Small intestine (tissue), 7 donors: ENCODE data around the gene KCNK3. TPM values are rescaled to one million over a fixed set of nuclear protein-coding genes. Genes with fewer than 3 reads are reported as not detected.

Source experiments
- DNase-seq, 2 donors: peaks; one replicate each; pipeline versions ENCODE4 v3.0.0 to v3.0.0-alpha.2; 2013
- FAIRE-seq: peaks from 2 replicates; lab custom pipeline; 2012; peaks lifted over from hg19 to GRCh38; lab: Jason Lieb, UNC
- H3K27ac ChIP-seq, 3 donors: one replicate each; pipeline ENCODE4 v1.5.1; 2013; ENCODE audit warnings: low read length in 2 of 3, mild to moderate bottlenecking in 2 of 3, control low read depth in 1 of 3, inconsistent platforms in 1 of 3, low read depth in 1 of 3, moderate library complexity in 1 of 3
- H3K27me3 ChIP-seq, 3 donors: one replicate each; pipeline ENCODE4 v1.6.1; 2013; ENCODE audit warnings: low read length in 3 of 3, inconsistent platforms in 1 of 3; ENCODE audit not compliant: control insufficient read depth in 3 of 3, insufficient read depth in 3 of 3
- H3K36me3 ChIP-seq, 3 donors: one replicate each; pipeline ENCODE4 v1.6.1; 2013; ENCODE audit warnings: low read length in 3 of 3, inconsistent platforms in 1 of 3, low read depth in 1 of 3, mild to moderate bottlenecking in 1 of 3, moderate library complexity in 1 of 3; ENCODE audit not compliant: control insufficient read depth in 3 of 3, insufficient read depth in 2 of 3
- H3K4me1 ChIP-seq, 3 donors: one replicate each; pipeline ENCODE4 v1.6.1; 2013; ENCODE audit warnings: low read length in 2 of 3, inconsistent platforms in 1 of 3, low read depth in 1 of 3, mild to moderate bottlenecking in 1 of 3, moderate library complexity in 1 of 3; ENCODE audit not compliant: control insufficient read depth in 3 of 3, insufficient read depth in 2 of 3
- H3K4me3 ChIP-seq, 3 donors: one replicate each; pipeline ENCODE4 v1.5.1; 2013; ENCODE audit warnings: low read length in 3 of 3, control low read depth in 1 of 3, inconsistent platforms in 1 of 3, low read depth in 1 of 3, mild to moderate bottlenecking in 1 of 3, moderate library complexity in 1 of 3
- H3K9me3 ChIP-seq, 2 donors: one replicate each; pipeline ENCODE4 v1.6.1; 2013; ENCODE audit warnings: low read depth in 1 of 2, low read length in 1 of 2; ENCODE audit not compliant: control insufficient read depth in 2 of 2, insufficient read depth in 1 of 2
- WGBS, 3 donors: extraction: QIAGEN DNeasy Blood & Tissue Kit; methylation state at CpG; one replicate each; pipeline ENCODE4 v1.1.7; 2013; 5-methylcytosine and 5-hydroxymethylcytosine counted together
- polyA plus RNA-seq, 4 donors: library from polyadenylated mRNA; stranded (reverse) in 3 of 4; unstranded in 1 of 4; fragments of 200-250 nt in 3 of 4; fragments of 120-200 nt in 1 of 4; gene quantifications; one replicate each; pipeline versions ENCODE4 v1.2.1 to v1.2.3, GENCODE V29; 2013
- donor health status: healthy with polysubstance abuse.
- donor health status: control.
- donor health status: control.
- donor health status: Bipolar disorder and iron deficiency.
- donor health status: healthy.

The KCNK3 gene
- polyA plus RNA-seq, 4 donors, result 0.22 to 3.3 (median 0.28) TPM

- FAIRE-seq (no peak), DNase-seq (no peak)
- H3K9me3 ChIP-seq, result no peaks in the 10 kb centered on the region
- 58 to 60% (median 58%) methylated on average over 5 of the region's 5 CpGs for WGBS, 3 donors
- H3K36me3 ChIP-seq, result no peaks in the 10 kb centered on the region
- peaks cover 0 to 54% (median 10%) of the 10 kb centered on the region in 3 donors for H3K27me3 ChIP-seq
- no peak overlapping the region for H3K27ac ChIP-seq
- peaks cover 0 to 8% (median 0%) of the 10 kb centered on the region in 3 donors for H3K4me1 ChIP-seq
- H3K4me3 ChIP-seq, result no peak overlapping the region
Observed at GRCh38 chr2:26687801-26688200, 4.7 kb upstream of the KCNK3 start.

DNA sequence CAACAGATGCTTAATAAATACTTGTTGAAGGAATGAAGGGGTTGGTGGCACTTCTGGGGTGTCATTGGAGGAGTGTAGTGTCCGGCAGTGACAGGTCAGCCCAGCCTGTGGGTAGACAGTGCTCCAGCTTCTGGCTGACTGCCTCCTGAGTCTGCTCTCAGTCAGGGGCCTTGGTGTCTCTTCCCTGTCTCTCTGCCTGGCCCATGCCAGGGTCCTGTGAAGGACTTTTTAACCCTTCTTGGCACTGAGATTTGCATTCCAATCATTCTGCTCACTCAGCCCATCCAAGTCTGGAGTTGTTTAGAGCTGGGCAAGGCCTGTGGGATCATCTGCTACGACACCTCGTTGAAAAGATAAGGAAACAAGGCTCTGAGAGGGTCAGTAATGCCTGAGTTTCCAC is 1.4 kb upstream of the KCNK3 start:
- Histone ChIP-seq H3K9me3 (no peaks in the 10 kb centered on the region), H3K36me3 (no peaks in the 10 kb centered on the region), H3K4me3 (no peak overlapping the region), H3K4me1 (peaks cover 0 to 9% (median 0%) of the 10 kb centered on the region in 3 donors), H3K27ac (peak overlapping the region in 1 of 3 donors; percentile 19), H3K27me3 (peaks cover 0 to 73% (median 24%) of the 10 kb centered on the region in 3 donors)
- no peak for DNase-seq
- 46 to 58% (median 53%) methylated on average over 3 of the region's 3 CpGs for WGBS, 3 donors
- FAIRE-seq, result no peak

- peak overlapping the region in 2 of 3 donors; percentile 18 to 19 for H3K27ac ChIP-seq
- 29 to 50% (median 36%) methylated on average over 6 of the region's 6 CpGs for WGBS, 3 donors
Observed at GRCh38 chr2:26691881-26692278, 642 bp upstream of the KCNK3 start.

DNA sequence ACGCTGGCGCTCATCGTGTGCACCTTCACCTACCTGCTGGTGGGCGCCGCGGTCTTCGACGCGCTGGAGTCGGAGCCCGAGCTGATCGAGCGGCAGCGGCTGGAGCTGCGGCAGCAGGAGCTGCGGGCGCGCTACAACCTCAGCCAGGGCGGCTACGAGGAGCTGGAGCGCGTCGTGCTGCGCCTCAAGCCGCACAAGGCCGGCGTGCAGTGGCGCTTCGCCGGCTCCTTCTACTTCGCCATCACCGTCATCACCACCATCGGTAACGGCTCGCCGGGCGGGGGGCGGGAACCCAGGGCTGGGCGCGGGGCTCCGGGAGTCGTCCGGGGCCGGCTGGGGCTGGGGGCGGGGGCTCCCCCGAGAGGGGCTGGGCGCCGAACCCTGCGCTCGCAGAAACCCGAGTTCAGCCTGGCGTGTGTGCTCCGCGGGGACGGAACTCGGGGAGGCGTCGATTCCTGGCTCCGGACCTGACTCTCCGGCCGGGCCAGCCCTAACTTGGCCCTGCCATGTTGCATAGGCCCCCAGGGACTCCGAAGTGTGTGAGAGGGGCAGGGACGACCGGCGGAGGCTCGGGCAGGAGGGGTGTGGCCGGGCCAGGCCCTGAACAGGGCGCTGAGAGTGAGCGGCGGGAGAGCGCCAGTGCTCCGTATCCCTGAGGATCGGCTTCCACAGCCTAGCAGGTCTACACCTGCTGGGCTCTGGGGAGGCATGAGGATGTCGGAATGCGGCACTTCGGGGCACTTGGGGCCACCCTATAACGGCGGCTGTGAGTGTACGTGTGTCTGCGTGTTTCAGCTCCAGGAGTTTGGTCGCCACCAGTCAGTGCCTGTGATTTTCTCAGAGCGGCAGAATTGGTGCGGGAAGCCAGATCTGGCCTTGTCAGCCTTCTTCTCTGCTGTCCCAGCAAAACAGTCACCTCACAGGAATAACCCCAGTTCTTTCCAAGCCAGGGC is 651 bp downstream of the KCNK3 start:
- no peak for DNase-seq
- H3K27me3 ChIP-seq, result peaks cover 0 to 74% (median 21%) of the 10 kb centered on the region in 3 donors

More at GRCh38 chr2:26691881-26692278, 642 bp upstream of the KCNK3 start:
- FAIRE-seq (no peak), DNase-seq (no peak)
- H3K4me3 ChIP-seq, result no peak overlapping the region
- peaks cover 0 to 77% (median 25%) of the 10 kb centered on the region in 3 donors for H3K27me3 ChIP-seq
- peaks cover 0 to 7% (median 0%) of the 10 kb centered on the region in 3 donors for H3K4me1 ChIP-seq
- H3K9me3 ChIP-seq, result no peaks in the 10 kb centered on the region
- H3K36me3 ChIP-seq, result no peaks in the 10 kb centered on the region

GRCh38 chr2:26694001-26694400 is 1.5 kb downstream of the KCNK3 start:
- no peak for FAIRE-seq
- H3K27ac ChIP-seq, result no peak overlapping the region
- H3K27me3 ChIP-seq, result peaks cover 0 to 72% (median 21%) of the 10 kb centered on the region in 3 donors
- WGBS, 3 donors, result 44 to 54% (median 45%) methylated on average over 7 of the region's 7 CpGs
- peaks cover 0 to 7% (median 0%) of the 10 kb centered on the region in 3 donors for H3K4me1 ChIP-seq
- H3K36me3 ChIP-seq, result no peaks in the 10 kb centered on the region
- no peak for DNase-seq
- H3K9me3 ChIP-seq, result no peaks in the 10 kb centered on the region
- no peak overlapping the region for H3K4me3 ChIP-seq

More for the DNA sequence above, 651 bp downstream of the KCNK3 start:
- Histone ChIP-seq H3K27ac (no peak overlapping the region), H3K4me3 (peak overlapping the region in 2 of 3 donors; percentile 21 to 32), H3K9me3 (no peaks in the 10 kb centered on the region), H3K4me1 (peaks cover 0 to 7% (median 0%) of the 10 kb centered on the region in 3 donors), H3K36me3 (no peaks in the 10 kb centered on the region)
- FAIRE-seq, result no peak
- WGBS, 3 donors, result 3 to 7% (median 5%) methylated on average over 62 to 83 of the region's 83 CpGs

- 40 to 41% (median 41%) methylated on average over 3 of the region's 3 CpGs for WGBS, 3 donors
- Histone ChIP-seq H3K4me1 (peaks cover 0 to 7% (median 0%) of the 10 kb centered on the region in 3 donors), H3K36me3 (no peaks in the 10 kb centered on the region), H3K27me3 (peaks cover 0 to 55% (median 23%) of the 10 kb centered on the region in 3 donors), H3K4me3 (no peak overlapping the region), H3K27ac (no peak overlapping the region), H3K9me3 (no peaks in the 10 kb centered on the region)
- no peak for FAIRE-seq
- DNase-seq, result peak in 1 of 2 donors; percentile 12
Observed at GRCh38 chr2:26696351-26696816, 3.9 kb downstream of the KCNK3 start.

DNA sequence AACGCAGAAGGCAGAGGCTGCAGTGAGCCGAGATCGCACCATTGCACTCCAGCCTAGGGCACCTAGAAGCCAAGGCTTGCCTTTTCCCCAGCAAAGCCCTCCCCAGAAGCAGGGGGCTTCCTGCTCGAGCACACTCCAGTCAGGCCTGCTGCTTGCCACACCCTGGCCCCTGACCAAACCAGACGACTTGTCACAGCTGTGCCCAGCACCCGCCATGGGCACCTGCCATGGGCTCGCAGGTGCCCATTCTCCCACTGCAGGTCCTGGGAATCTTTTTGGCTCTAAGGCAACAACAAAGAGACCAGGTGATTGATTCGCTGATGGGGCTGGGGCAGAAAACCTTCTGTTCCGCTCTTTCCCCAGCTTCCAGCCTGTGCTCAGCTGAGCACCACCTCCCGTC is 4.9 kb downstream of the KCNK3 start:
- no peaks in the 10 kb centered on the region for H3K36me3 ChIP-seq
- 77 to 83% (median 79%) methylated on average over 9 to 10 of the region's 10 CpGs for WGBS, 3 donors
- no peak for FAIRE-seq
- no peak for DNase-seq
- no peak overlapping the region for H3K4me3 ChIP-seq
- no peaks in the 10 kb centered on the region for H3K9me3 ChIP-seq
- H3K27me3 ChIP-seq, result peaks cover 0 to 49% (median 21%) of the 10 kb centered on the region in 3 donors
- no peak overlapping the region for H3K27ac ChIP-seq
- H3K4me1 ChIP-seq, result peaks cover 0 to 4% (median 0%) of the 10 kb centered on the region in 3 donors

DNA sequence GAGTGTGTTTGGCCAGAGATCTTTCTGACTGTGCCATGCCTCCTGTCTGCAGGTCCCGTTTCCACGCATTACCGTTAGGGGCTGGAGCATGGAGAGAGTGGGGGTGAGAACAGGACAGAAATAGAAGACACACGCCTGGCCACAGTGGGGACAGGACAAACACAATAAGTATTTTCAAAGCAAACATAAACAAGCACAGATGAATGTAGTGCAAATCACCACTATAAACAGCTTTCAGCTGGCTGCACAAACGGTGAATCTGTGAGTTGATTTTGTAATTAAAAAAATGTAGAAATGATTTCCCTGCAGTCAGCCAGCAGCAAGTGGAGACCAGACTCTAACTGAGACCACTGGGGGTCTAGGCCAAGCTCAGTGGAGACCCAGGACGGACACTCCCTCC is 6.8 kb downstream of the KCNK3 start:
- Histone ChIP-seq H3K4me1 (no peaks in the 10 kb centered on the region), H3K27me3 (peaks cover 0 to 34% (median 13%) of the 10 kb centered on the region in 3 donors), H3K36me3 (no peaks in the 10 kb centered on the region), H3K9me3 (no peaks in the 10 kb centered on the region), H3K27ac (no peak overlapping the region), H3K4me3 (no peak overlapping the region)
- DNase-seq (no peak), FAIRE-seq (no peak)
- WGBS, 3 donors, result 49 to 63% (median 54%) methylated on average over 6 of the region's 6 CpGs
